SKM-1 treated with dmso at 0.1 percent for 144 hours (cell line): ENCODE results near the gene CAPN3.

ENCODE experiments used
- DNase-seq: peaks from one replicate; lab custom pipeline; 2025; ENCODE audit not compliant: unreplicated experiment; lab: John Stamatoyannopoulos, UW

The CAPN3 gene

DNA sequence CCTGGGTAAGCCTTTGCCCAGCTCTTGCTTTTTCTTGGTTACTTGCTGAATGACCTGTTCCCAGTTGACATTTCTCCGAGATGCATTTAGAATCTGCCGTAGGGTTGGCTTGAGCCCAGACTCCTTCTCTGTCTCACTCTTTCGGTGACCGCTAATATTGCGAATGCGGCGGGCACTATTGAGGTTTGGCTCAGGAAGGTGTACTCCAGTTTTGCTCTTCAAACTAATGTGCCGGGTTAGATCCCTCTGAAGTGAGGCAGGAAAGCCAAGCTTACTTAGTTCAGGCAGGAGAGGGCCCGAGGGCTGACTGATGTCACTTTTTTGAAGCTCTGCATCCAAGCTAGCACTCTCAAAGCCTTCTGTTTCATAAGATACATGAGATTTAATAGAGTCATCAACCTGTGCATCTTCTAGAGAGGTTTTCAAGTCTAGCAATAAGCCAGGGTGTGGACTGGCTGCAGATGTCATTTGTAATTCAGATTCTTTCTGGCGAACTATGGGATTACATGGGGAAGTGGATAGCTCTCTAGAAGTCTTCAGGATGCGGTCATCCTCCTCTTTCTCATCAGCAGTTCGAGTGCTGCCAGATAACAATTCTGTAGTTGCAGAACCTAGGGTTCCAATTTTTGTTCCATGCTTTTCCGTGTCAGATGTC, 90.6 kb downstream of the CAPN3 start:
- no peak for DNase-seq

- no peak for DNase-seq
These were observed 91.1 kb downstream of the CAPN3 start for GRCh38 chr15:42450425-42450790.

DNA sequence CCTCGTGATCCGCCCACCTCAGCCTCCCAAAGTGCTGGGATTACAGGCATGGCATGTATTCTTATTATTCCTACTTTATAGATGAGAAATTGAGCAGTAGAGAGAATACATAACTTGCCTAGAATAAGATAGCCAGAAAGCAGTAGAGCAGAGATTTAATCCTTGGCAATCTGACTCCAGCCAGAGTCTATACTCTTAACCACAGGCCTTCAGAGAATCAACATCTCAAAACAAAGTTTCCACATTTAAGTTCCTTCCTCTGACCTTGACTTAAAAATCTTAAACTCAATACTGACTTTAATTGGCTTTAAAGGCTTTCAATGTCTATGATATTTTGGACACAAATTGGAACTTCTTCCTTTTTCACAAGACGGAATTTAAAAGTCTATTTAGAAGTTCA, 94.5 kb downstream of the CAPN3 start:
- no peak for DNase-seq

DNA sequence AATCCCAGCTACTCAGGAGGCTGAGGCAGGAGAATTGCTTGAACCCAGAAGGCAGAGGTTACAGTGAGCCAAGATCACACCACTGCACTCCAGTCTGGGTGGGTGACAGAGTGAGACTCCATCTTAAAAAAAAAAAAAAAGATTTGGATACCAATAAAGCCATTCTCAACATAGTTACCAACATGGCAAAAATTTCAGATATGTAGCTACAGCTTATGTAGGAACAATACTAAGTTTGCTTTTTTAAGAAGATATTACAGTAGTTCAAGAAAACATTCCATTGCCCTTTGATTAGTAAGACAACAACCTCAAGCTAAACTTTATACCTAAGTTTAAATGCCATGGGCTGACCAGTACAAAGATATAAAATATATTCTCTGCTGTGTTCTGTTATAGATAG, 97.2 kb downstream of the CAPN3 start:
- DNase-seq: no peak

DNA sequence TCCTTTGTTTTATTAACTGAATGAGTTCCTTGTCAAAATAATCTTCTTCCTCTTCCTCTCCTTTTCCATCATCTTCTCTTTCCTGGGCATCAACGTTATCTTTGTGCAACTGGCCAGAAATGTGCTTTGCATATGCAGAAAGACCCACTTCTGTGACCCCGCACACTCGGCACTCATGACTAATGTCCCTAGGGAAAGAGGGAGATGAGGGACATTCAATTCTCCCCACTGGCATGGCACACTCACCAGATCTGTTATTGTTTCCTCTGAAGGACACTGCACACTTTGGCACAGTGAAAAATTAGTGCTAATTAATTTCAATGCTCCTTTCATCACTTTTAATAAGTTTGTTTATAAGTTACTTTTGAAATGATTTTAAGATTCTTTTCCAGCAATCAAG, 97.7 kb downstream of the CAPN3 start:
- DNase-seq: no peak

GRCh38 chr15:42457445-42458442, 98.4 kb downstream of the CAPN3 start:
- DNase-seq: no peak

DNA sequence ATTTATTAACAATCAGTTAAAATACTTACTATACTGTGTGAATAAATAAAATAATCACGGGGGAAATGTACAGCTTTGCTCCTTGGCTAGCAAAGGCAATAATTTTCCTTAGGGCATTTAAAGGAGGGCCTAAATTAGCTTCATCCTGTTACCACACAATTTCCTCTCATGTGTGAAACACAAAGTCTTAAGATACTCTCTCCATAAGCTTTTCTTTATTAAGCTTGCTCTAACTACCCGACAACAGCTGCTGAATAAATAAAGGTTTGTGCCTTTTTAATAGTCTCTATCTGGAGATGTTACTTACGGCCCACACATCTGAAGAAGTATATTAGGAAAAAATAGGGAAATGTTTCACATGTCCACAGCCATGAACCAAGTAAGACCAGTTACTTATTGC, 102.0 kb downstream of the CAPN3 start:
- DNase-seq: no peak
